GOT3 (cell line): ENCODE results near the gene FSTL3.
"Not testable (repeated sequence)": the region's sequence is repeated elsewhere in the genome, so short reads cannot be mapped to it uniquely, and the experiment has no call there.

Experiments used
- DNase-seq: peaks from one replicate; lab custom pipeline; 2025; ENCODE audit warnings: mixed read lengths; lab: John Stamatoyannopoulos, UW

Gene FSTL3

DNA sequence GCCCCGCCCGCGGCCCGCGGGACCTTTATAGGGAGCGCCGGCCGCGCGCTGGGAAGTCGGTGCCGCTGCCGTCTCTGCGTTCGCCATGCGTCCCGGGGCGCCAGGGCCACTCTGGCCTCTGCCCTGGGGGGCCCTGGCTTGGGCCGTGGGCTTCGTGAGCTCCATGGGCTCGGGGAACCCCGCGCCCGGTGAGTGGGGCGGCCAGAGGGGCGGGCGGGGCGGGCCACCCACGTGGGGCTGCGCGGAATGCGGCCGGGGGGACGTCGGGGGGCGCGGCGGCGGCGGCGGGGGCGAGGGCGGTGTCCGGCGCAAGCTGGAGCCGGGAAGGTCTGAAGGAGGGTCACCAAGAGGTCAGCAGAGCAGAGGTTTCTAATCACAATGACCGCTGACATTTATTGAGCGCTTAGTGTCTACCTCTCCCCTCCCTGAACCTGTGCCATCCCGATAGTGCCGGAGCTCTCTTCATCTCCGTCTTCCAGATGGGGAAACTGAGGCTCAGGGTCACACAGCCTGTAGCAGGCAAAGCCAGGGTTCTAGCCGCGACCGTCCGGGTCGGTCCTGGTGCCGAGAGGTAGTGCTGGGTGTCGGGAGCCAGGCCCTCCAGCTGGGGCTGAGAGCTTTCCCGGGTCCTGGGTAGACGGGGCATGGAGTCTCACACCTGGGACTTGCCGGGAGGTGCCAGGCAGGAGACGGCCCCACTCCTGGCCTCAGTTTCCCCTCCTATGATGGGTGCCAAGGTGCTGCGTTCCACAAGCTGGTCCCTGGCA is at the start of gene FSTL3:
TSS of gene FSTL3 (plus strand) at position 54 of the 767 bp plus-strand sequence. CDS start at position 86, 32 bp downstream.
- DNase-seq = no peak

DNA sequence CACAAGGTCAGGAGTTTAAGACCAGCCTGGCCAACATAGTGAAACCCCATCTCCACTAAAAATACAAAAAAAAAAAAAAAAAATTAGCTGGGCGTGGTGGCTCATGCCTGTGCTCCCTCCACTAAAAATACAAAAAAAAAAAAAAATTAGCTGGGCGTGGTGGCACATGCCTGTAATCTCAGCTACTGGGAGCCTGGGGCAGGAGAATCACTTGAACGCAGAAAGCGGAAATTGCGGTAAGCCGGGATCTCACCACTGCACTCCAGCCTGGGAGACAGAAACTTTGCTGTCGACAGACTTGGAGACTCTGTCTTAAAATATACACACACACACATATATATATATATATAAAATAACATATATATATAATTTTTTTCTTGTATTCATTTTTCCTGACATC is 49.6 kb upstream of the FSTL3 start:
- not testable (repeated sequence) for DNase-seq

DNA sequence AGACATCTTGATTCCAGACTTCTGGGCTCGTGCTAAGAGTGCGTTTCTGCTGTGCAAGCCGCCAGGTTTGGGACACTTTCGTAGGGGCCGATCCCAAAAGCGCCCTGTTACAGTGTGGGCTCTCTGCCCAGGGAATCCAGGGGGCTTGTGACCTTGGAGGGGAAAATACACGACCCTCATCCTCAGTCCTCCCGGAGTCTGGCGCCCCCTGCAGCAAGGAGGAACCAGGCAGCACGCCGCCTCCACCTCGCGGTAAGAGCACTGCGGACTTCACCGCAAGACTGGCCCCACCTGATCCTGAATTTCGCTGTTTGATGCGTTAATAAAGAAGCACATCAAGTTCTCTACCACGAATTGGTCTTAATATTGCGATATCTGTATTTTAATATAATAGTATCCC is 48.0 kb upstream of the FSTL3 start:
- no peak for DNase-seq

DNA sequence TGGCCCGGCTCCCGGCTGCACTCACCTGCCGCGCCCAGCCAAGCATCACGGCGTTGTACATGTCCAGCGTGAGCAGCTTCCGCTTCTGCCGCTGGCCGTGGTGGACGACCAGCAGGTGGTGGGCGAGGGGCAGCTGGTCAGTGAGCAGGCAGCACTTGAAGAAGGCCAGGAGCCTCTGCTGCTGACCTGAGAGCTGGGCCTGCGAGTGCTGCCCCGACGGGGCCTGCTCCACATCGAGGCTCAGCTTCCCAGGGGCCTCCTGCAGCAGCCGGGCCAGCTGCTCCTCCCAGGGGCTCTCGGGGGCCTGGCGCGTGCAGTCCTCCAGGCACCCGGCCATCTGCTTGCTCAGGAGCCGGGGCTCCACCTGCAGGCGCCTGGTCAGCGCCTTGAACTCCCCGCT is 46.7 kb upstream of the FSTL3 start:
- not testable (repeated sequence) for DNase-seq

DNA sequence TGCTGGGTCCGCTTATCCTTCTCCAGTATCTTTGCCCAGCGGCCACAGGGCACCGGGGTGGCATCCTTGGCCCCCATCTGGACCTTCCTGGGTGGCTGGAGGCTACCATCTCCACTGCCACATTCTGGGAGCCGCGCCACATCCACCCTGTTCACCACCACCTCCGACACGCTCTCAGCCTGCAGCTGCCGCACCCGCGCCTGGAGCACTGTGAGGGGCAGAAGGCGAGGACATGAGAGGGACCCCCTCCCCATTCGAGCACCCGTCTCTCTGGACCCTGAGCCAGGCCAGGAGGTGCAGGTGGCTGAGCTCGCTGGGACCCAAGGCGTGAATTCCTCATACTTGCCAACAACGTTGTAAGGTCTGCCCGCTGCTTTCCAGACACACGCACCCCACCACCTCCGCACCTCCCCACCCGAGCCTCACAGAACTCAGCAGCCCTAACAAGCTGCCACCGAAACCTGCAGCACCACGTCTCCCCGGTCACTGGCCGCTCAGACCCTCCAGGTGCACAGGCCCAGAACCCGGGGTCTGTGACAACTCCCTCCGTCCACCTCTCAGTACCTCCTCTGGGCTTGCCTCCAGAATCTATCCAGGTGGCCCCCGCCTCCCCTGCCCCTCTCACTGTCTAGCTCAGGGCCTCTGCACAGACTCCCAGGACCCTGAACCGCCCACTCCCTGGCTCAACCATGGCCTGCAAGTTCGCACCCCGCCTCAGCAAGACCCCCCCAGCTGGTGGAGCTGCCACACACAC is 46.1 kb upstream of the FSTL3 start:
- DNase-seq = no peak

DNA sequence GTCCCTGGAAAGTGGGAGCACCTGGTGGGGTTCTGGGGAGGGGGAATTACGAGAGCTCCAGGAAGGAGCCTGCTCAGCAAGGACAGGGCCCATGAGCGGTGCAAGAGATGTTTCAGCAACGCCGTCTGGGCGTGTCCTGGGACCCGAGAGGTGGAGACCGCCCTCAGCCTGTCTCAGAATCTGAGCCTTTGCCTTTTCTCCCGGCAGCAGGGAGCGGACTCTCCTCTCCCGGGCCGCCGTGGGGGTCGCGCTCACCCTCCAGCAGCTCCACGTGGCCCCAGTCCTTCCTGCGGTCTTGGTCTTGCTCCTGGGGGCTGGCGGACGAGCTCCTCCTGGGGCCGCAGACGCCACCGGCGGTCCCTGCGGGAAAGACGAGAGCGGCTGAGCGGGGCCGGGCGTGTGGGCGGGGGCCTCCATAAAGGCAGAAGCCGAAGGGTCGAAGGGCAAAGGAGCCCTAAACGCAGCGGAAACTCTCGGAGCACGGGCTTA is 43.6 kb upstream of the FSTL3 start:
- DNase-seq = no peak

DNA sequence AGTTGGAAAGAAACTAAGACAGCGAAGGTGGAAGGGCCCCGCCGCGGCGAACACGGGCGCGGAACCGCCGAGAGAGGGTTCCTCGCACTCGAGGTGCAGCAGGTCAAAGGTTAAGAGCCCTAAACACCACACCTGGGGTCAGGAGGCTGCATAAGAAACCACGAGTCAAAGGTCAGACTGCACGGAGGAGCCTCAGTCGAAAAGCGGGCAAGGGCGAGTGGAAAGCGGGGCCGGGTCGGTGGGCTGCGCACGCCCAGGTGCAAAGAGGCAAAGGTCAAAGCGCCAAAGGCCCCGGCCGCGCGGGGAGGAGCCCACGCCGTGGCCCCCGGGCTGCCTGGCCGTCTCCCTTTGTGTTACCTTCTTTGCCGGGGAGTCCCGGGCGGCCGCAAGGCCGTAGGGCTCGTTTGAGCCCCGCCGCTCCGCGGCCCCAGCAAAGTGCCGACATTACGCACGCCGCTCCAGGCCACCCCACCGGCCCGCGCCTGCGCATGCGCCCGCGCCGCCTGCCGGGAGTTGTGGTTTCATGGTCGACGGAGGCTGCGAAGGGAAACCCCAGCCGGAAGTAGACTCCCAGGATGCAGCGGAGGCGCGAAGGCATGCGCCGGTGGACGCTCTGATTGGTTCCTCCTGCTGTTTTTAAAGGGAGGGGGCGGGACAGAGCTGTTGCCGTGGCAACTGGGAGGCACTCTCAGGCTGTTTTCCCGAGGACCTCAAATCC is 43.0 kb upstream of the FSTL3 start, which contains the start of gene POLRMT:
TSS of gene POLRMT (minus strand) at position 470 of the 718 bp plus-strand sequence. CDS start at position 445, 25 bp downstream.
- DNase-seq = peak; percentile 88

DNA sequence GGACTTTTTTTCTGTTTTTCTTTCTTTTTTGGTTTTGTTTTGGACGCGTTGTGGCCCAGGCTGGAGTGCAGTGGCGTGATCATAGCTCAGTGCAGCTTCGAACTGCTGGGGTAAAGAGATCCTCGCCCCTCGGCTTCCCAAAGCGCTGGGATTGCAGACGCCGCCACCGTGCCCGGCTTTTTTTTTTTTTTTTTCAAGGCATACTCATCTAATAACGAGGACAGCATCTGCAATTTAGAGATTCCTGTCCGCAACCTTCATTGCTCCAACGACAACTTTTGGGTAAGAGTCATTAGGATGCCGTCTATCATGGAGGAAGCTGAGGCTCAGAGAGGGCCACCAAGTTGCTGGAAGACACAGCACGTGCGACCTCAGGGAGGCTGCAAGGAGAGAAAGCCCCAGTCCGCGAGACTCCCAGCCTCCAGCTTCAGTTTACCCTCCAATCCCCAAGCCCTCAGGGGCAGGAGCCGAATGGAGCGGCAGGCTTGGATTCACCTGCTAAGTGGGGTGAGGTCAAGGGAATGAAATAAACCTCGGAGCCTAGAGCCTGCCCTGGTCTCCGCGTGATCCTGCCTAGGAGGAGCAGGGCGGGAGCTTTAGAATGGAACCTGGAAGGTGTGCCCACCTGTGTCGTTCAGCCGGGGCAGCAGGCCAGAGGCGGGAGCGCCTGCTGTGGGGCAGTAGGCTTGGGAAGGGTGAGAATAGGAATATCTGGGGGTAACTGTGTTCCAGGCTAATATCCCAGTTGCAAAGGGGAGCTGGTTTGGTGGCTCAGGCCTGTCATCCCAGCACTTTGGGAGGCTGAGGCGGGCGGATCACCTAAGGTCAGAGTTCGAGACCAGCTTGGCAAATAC is 42.2 kb upstream of the FSTL3 start:
- no peak for DNase-seq

DNA sequence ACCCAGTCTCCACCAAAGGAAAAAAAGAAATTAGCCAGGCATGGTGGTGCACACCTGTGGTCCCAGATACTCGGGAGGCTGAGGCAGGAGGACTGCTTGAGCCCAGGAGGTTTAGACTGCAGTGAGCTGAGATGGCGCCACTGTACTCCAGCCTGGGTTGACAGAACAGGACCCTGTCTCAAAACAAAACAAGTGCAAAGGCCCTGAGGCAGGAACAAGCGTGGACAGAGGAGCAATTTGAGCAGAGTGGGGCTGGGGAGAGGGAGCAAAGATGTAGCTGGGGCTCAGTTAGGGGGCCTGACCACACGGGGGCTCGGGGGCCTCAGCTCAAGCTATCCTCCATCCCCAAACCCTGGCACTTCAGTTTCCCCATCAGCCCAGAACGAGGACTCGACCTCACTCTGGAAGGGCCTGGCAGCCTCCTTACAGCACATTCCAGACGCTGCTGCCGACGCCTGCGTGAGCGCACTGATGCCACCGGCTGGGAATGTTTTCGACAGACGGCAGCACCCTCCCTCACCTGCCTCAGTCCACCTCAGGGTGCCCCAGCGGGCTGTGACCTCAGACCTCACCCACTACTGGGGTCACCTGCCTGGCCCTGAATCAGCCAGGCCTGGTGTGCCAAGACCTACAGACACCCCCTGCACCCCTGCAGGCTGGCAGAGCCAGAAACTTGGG is 41.1 kb upstream of the FSTL3 start:
- no peak for DNase-seq

DNA sequence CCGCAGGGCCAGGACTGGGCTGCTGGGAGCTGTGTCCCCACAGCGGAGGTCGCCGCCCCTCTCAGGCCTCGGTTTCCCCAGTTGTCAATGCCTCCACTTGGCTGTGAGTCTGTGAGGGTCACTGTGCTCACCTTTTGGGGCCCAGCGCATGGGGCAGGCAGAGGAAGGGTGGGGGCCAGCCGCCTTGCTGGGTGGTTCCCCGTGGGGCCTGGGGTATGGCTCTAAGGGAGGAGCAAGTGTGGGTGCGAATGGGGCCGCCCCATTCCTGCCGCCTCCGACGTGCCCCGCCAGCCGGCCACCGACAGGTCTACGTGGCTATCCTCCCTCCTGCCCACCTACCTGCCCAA is 37.3 kb upstream of the FSTL3 start:
- DNase-seq = no peak

DNA sequence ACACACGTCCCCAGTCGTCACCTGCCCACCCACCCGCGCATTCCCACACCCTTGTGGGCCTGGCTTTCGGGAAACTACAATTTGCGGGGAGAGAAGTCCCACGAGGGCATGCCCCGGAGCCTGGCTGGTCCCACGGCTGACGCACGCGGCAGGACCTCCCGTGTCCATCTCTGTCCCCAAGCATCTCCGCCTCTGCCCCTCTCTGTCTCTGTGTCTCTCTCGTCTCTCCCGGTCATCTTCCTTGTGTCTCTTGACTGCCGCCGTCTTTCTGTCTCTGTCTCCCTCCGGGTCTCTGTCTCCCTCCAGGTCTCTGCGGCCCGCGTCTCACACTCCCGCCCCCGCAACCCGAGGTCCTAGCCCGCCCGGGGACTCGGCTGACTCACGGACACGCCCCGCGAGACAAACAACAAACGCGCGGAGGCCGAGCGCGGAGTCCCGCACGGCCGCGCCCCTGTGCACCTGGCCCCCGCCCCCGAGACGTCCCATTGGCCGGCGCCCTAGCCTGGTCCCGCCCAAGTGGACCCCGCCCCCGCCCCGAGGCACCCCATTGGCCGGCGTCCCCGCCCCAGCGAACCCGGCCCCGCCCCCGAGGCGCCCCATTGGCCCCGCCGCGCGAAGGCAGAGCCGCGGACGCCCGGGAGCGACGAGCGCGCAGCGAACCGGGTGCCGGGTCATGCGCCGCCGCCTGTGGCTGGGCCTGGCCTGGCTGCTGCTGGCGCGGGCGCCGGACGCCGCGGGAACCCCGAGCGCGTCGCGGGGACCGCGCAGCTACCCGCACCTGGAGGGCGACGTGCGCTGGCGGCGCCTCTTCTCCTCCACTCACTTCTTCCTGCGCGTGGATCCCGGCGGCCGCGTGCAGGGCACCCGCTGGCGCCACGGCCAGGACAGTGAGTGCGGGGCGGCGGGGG is 36.7 kb upstream of the FSTL3 start, which contains the start of gene FGF22:
TSS of gene FGF22 (plus strand) at position 627 of the 908 bp plus-strand sequence. CDS start at position 674, 47 bp downstream.
- peak; percentile 73 for DNase-seq

DNA sequence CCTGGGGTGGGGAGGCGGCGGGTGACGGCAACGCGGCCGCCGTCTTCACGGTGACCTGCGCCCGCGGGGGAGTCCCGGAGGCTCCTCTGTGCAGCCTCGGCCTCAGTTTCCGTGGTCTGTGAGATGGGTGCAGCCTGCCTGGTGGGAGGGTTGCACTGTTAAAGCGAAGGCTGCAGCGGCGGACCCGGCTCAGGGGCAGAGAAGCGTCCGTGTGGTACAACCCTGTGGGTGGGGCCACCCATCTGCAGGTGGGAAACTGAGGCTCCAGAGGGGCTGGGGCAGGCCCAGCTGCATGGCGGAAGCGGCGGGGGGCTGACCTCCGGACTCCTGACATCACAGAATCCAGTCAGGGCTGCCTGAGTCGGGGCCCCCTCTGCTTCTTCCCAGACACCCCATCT is 36.0 kb upstream of the FSTL3 start:
- DNase-seq = no peak

DNA sequence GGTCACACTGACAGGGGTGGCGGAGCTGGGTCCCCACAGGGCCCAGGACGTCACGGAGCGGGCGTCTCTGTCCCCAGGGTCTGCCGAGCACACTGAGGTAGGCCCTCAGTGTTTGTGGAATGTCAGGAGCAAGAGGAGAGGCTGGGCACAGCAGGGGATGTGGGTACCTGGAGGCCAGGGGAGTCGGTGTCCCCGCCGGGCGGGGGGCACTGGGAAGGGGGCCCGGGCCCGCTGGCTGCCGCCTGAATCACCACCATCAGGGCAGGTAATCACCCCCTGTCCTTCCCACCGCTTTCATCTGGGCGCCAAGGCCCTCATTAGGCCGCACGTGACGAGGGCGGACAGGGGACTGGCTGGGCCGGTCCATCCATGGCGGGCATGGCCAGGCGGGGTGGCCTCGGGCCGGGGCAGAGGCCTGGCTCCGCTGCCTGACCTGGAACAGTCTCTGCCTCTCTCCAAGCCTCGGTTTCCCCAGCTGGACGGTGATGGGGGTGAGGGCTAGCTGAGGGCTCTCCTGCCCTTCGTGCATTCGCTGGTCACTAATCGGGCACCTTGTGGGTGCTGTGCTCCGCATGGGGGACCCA is 35.5 kb upstream of the FSTL3 start:
- no peak for DNase-seq

DNA sequence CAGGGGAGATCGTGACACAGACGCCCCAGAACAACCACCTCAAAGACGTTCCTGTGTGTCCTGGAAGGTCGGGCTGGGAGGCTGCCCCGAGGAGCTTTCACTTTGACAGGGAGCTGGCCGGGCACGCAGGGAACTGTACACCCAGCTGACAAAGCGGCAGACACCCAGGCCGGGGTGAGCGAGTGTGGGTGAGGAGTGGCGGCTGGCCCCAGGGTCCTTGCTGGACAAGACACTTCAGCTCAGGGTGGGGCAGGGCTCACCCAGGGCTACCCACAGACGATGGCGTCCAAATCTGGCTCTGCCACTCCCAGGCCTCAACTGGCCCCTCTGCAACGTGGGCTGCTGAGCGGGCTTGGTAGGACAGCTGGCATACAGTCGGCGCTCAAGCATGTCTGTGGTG is 34.5 kb upstream of the FSTL3 start:
- DNase-seq = no peak

DNA sequence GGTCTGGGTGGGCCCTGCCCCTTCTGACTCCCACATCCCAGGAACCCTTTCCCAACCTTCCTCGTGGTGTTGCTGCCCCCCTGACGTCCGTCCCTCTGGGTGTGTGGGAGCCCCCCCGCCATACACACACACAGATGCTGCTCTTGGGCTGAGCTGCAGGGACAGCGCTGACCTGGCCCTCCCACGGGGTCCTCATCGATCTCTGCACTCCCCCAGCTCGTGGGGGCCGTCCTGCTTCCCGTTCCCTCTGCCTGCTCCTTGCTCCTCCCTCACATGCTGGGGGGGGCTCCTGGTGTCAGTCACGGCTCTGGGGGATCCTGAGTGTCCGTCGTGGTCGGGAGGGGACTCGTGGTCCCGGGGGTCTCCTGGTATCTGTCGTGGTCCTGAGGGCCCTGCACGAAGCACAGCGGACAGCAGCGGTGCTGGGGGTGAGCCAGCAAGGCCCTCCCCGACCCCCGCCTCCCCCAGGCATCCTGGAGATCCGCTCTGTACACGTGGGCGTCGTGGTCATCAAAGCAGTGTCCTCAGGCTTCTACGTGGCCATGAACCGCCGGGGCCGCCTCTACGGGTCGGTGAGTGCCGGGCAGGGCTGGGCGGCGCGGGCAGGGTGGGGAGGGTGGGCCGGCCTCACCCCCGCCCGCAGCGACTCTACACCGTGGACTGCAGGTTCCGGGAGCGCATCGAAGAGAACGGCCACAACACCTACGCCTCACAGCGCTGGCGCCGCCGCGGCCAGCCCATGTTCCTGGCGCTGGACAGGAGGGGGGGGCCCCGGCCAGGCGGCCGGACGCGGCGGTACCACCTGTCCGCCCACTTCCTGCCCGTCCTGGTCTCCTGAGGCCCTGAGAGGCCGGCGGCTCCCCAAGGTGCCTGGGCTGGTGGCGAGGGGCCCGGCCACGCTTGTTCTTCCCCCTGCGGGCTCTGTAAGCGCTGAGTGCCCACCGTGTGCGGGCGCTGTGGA is 33.1 kb upstream of the FSTL3 start:
- no peak for DNase-seq

DNA sequence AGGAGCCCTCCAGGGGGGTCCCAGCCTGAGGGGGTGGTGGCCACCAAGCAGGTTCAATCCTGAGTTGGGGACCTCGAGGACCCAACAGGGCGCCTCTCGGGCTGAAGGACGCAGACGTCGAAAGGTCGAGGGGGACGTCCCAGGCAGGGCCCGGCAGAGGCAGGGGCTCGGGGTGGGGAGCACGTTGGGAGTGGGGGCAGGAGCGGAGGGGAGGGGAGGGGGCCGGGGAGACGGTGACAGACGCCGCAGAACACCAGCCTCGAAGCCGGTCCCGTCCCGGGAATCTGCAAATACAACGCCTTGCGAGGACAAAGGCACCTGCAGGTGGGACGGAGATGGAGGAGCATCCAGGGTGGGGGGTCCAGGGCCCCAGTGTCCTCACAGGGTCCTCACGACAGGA is 32.5 kb upstream of the FSTL3 start:
- DNase-seq = no peak

DNA sequence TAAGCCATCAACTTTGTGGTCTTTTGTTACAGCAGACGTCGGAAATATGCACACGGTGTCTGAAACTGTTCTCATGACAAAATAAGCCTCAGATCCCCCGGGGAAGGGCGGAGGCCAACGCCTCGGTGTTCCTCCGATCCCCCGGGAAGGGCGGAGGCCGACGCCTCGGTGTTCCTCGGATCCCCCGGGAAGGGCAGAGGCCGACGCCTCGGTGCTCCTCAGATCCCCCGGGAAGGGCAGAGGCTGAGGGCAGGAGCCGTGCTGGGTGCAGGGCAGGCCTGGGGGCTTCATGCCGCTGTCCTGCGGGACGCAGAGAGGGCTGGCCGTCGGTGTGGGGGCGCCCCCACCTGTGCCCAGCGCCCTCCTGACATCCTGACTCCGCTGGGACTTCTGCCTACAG is 31.8 kb upstream of the FSTL3 start:
- DNase-seq = no peak

DNA sequence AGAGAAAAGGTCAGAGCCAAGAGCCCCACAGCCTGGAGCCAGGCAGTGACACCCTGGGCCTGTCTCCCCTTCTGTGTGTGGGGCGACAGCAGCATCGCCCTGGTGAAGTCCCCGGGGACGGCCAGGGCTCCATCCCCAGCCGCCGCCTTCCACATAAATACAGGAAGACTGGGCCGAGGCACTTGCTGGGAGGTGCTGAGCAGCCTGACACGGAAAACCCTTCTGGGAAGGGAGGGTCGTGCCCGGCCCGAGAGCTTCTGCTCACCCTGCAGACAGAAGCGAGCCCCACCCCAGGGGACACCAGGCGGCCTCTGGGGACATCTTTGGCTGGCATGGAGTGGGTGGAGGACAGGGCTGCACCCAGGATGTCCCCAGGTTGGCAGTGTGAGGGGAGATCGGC is 31.4 kb upstream of the FSTL3 start:
- no peak for DNase-seq
